H1 (cell line): ENCODE data around the gene SNRPD3.

ENCODE experiments used
- ASH2L ChIP-seq: fragments of 200-600, 300-600 bp; sonication (generic); IDR thresholded peaks from one replicate; pipeline ENCODE4 v1.7.1; 2017; ENCODE audit warnings: low read length
- CHD2 ChIP-seq: IDR thresholded peaks from 2 replicates; pipeline ENCODE4 v1.6.1; 2012; ENCODE audit warnings: low read length, improper control_type of control experiment
- CTCF ChIP-seq, 3 experiments: IDR thresholded peaks; 1 replicate in 2 of 3; 2 replicates in 1 of 3; pipeline versions ENCODE4 v1.5.1 to v1.6.1; 2011; ENCODE audit warnings: low read length in 3 of 3, mild to moderate bottlenecking in 3 of 3, inconsistent platforms in 2 of 3, low read depth in 1 of 3, moderate library complexity in 1 of 3; ENCODE audit not compliant: insufficient read depth in 1 of 3; ENCODE audit errors: control extremely low read depth in 1 of 3
- KDM1A ChIP-seq: fragments of 200-600, 300-600 bp; sonication (generic); IDR thresholded peaks from 2 replicates; pipeline ENCODE4 v1.7.1; 2016; ENCODE audit warnings: mild to moderate bottlenecking, low read length, borderline replicate concordance
- POLR2A ChIP-seq, 2 experiments: IDR thresholded peaks; 1 replicate in 1 of 2; 2 replicates in 1 of 2; pipeline ENCODE4 v1.6.1; 2011; ENCODE audit warnings: low read depth in 2 of 2, low read length in 2 of 2, mild to moderate bottlenecking in 2 of 2; ENCODE audit errors: control extremely low read depth in 1 of 2

- TF ChIP-seq CTCF (IDR thresholded peaks at IDR 0.05; ENCODE audit: control extremely low read depth in 1 of 3, insufficient read depth in 1 of 3, low read depth in 1 of 3, low read length in 3 of 3) (no peak), POLR2A (IDR thresholded peaks at IDR 0.05; ENCODE audit: control extremely low read depth in 1 of 2, low read depth in 2 of 2, low read length in 2 of 2) (no peak), CHD2 (no peak), KDM1A (no peak), ASH2L (no peak)
These were observed 12.0 kb upstream of the SNRPD3 start for GRCh38 chr22:24543679-24544243.
